WTC11 (cell line): ENCODE data around the gene USP47.

Experiments
- CREB1 ChIP-seq: sonication (generic); formaldehyde crosslinking; IDR thresholded peaks from 2 replicates; pipeline ENCODE4 v1.8.0; 2023; ENCODE audit warnings: mild to moderate bottlenecking, missing genetic modification reagents
- ESRRA ChIP-seq: sonication (generic); formaldehyde crosslinking; IDR thresholded peaks from 2 replicates; pipeline ENCODE4 v1.8.1; 2022; ENCODE audit warnings: mild to moderate bottlenecking, missing genetic modification reagents, borderline replicate concordance
- KAT7 ChIP-seq: sonication (generic); formaldehyde crosslinking; IDR thresholded peaks from 2 replicates; pipeline ENCODE4 v1.8.1; 2023; ENCODE audit warnings: missing genetic modification reagents, mild to moderate bottlenecking, borderline replicate concordance
- MYBL2 ChIP-seq: sonication (generic); formaldehyde crosslinking; IDR thresholded peaks from 2 replicates; pipeline ENCODE4 v1.8.1; 2023; ENCODE audit warnings: mild to moderate bottlenecking, moderate library complexity, missing genetic modification reagents
- NFATC4 ChIP-seq: fragments of 250-450 bp; sonication (Bioruptor Pico); IDR thresholded peaks from 2 replicates; pipeline ENCODE4 v1.9.0; 2021; ENCODE audit warnings: mild to moderate bottlenecking
- NFE2L1 ChIP-seq: sonication (generic); formaldehyde crosslinking; IDR thresholded peaks from 2 replicates; pipeline ENCODE4 v1.8.1; 2023; ENCODE audit warnings: missing genetic modification reagents
- NR1H2 ChIP-seq: sonication (generic); formaldehyde crosslinking; IDR thresholded peaks from 2 replicates; pipeline ENCODE4 v1.9.0; 2021; ENCODE audit warnings: mild to moderate bottlenecking, moderate library complexity, missing genetic modification reagents
- ZNF121 ChIP-seq: sonication (generic); formaldehyde crosslinking; IDR thresholded peaks from 2 replicates; pipeline ENCODE4 v1.8.0; 2023; ENCODE audit warnings: missing genetic modification reagents
- ZNF263 ChIP-seq: sonication (generic); formaldehyde crosslinking; IDR thresholded peaks from 2 replicates; pipeline ENCODE4 v1.8.1; 2022; ENCODE audit warnings: low read depth, mild to moderate bottlenecking, moderate library complexity, missing genetic modification reagents
- ZNF423 ChIP-seq: fragments of 250-450 bp; sonication (Bioruptor Pico); IDR thresholded peaks from 2 replicates; pipeline ENCODE4 v2.1.2; 2022; ENCODE audit warnings: mild to moderate bottlenecking, moderate library complexity
- TF ChIP-seq, protein P1 (sequence below): fragments of 200-600 bp; IDR thresholded peaks from 2 replicates; pipeline ENCODE4 v1.8.0; 2022; ENCODE audit warnings: antibody characterized with exemption
- TF ChIP-seq, protein P2 (sequence below): sonication (generic); formaldehyde crosslinking; IDR thresholded peaks from 2 replicates; pipeline ENCODE4 v1.8.0; 2022; ENCODE audit warnings: mild to moderate bottlenecking, missing genetic modification reagents
- TF ChIP-seq, protein P3 (sequence below): sonication (generic); formaldehyde crosslinking; IDR thresholded peaks from 2 replicates; pipeline ENCODE4 v1.8.0; 2023; ENCODE audit warnings: missing genetic modification reagents, mild to moderate bottlenecking, borderline replicate concordance

DNA sequence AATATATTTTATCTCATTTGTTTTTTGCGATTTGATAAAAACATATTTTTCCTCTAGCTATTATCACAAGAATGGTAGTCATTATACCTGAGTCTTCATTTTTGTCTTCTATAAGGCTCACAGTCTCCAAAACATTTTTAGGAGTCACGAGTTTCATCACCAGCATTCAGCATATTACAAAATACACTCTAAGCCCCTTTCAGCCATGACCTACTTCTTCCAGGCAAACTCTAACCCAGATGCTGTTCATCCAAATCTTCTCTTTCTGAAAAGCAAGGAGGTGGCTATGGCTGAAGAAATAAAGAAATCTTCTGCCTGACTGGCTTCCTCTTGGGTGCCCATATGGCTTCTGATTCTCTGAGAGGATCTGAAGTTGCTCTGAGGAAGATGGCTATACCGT is 35.7 kb upstream of the USP47 start:
- TF ChIP-seq, protein P1, sequence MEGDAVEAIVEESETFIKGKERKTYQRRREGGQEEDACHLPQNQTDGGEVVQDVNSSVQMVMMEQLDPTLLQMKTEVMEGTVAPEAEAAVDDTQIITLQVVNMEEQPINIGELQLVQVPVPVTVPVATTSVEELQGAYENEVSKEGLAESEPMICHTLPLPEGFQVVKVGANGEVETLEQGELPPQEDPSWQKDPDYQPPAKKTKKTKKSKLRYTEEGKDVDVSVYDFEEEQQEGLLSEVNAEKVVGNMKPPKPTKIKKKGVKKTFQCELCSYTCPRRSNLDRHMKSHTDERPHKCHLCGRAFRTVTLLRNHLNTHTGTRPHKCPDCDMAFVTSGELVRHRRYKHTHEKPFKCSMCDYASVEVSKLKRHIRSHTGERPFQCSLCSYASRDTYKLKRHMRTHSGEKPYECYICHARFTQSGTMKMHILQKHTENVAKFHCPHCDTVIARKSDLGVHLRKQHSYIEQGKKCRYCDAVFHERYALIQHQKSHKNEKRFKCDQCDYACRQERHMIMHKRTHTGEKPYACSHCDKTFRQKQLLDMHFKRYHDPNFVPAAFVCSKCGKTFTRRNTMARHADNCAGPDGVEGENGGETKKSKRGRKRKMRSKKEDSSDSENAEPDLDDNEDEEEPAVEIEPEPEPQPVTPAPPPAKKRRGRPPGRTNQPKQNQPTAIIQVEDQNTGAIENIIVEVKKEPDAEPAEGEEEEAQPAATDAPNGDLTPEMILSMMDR: no peak
- no peak for TF ChIP-seq NFE2L1 (CRISPR knock-in tag)
- TF ChIP-seq, protein P2, sequence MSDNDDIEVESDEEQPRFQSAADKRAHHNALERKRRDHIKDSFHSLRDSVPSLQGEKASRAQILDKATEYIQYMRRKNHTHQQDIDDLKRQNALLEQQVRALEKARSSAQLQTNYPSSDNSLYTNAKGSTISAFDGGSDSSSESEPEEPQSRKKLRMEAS (CRISPR knock-in tag): no peak
- no peak for TF ChIP-seq ZNF263 (CRISPR knock-in tag)
- TF ChIP-seq MYBL2 (CRISPR knock-in tag): no peak
- no peak for TF ChIP-seq NFATC4 (CRISPR knock-in tag)
- no peak for TF ChIP-seq ZNF121 (CRISPR knock-in tag)
- TF ChIP-seq ZNF423 (CRISPR knock-in tag): no peak
- no peak for TF ChIP-seq ESRRA (CRISPR knock-in tag)
- TF ChIP-seq KAT7 (CRISPR knock-in tag): no peak
- no peak for TF ChIP-seq CREB1 (CRISPR knock-in tag)
- TF ChIP-seq, protein P3, sequence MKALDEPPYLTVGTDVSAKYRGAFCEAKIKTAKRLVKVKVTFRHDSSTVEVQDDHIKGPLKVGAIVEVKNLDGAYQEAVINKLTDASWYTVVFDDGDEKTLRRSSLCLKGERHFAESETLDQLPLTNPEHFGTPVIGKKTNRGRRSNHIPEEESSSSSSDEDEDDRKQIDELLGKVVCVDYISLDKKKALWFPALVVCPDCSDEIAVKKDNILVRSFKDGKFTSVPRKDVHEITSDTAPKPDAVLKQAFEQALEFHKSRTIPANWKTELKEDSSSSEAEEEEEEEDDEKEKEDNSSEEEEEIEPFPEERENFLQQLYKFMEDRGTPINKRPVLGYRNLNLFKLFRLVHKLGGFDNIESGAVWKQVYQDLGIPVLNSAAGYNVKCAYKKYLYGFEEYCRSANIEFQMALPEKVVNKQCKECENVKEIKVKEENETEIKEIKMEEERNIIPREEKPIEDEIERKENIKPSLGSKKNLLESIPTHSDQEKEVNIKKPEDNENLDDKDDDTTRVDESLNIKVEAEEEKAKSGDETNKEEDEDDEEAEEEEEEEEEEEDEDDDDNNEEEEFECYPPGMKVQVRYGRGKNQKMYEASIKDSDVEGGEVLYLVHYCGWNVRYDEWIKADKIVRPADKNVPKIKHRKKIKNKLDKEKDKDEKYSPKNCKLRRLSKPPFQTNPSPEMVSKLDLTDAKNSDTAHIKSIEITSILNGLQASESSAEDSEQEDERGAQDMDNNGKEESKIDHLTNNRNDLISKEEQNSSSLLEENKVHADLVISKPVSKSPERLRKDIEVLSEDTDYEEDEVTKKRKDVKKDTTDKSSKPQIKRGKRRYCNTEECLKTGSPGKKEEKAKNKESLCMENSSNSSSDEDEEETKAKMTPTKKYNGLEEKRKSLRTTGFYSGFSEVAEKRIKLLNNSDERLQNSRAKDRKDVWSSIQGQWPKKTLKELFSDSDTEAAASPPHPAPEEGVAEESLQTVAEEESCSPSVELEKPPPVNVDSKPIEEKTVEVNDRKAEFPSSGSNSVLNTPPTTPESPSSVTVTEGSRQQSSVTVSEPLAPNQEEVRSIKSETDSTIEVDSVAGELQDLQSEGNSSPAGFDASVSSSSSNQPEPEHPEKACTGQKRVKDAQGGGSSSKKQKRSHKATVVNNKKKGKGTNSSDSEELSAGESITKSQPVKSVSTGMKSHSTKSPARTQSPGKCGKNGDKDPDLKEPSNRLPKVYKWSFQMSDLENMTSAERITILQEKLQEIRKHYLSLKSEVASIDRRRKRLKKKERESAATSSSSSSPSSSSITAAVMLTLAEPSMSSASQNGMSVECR (CRISPR knock-in tag): no peak
- TF ChIP-seq NR1H2 (CRISPR knock-in tag): no peak
